ENCODE results near the gene ITGB3.

ITGB3 gene

GRCh38 chr17:47325176-47325575, 71.5 kb downstream of the ITGB3 start:
- no peak for DNase-seq (ENCODE audit: low read depth in 2 of 2, low spot score in 1 of 2)

- DNase-seq (ENCODE audit: low read depth in 2 of 2, low spot score in 1 of 2) = no peak
Observed at GRCh38 chr17:47330548-47330947, 76.9 kb downstream of the ITGB3 start.

- no peak for DNase-seq (ENCODE audit: low read depth in 2 of 2, low spot score in 1 of 2)
Observed at GRCh38 chr17:47332287-47332686, 78.7 kb downstream of the ITGB3 start.

- no peak for DNase-seq (ENCODE audit: low read depth in 2 of 2, low spot score in 1 of 2)
Observed at GRCh38 chr17:47335101-47335936, 81.7 kb downstream of the ITGB3 start.

- DNase-seq (ENCODE audit: low read depth in 2 of 2, low spot score in 1 of 2) = no peak
Observed at GRCh38 chr17:47338026-47338425, 84.4 kb downstream of the ITGB3 start.

GRCh38 chr17:47352848-47353247, 99.2 kb downstream of the ITGB3 start:
- no peak for DNase-seq (ENCODE audit: low read depth in 2 of 2, low spot score in 1 of 2)

- DNase-seq (ENCODE audit: low read depth in 2 of 2, low spot score in 1 of 2) = no peak
Observed at GRCh38 chr17:47358652-47359051, 105.0 kb downstream of the ITGB3 start.
